DOHH2 (cell line): ENCODE measurements around the gene PIP5K1C.

Experiments
- EZH2phosphoT487 ChIP-seq: fragments of 200-600 bp; sonication (generic); IDR thresholded peaks from 2 replicates; pipeline ENCODE4 v1.6.1; 2017; ENCODE audit warnings: borderline replicate concordance, mild to moderate bottlenecking, antibody characterized with exemption, low read length, moderate library complexity, mixed read lengths
- TF ChIP-seq, protein P1 (sequence below): fragments of 200-600 bp; sonication (generic); IDR thresholded peaks from one replicate; pipeline ENCODE4 v1.5.1; 2014; ENCODE audit warnings: antibody characterized with exemption, mild to moderate bottlenecking, low read depth, low read length; ENCODE audit not compliant: poor library complexity, severe bottlenecking

DNA sequence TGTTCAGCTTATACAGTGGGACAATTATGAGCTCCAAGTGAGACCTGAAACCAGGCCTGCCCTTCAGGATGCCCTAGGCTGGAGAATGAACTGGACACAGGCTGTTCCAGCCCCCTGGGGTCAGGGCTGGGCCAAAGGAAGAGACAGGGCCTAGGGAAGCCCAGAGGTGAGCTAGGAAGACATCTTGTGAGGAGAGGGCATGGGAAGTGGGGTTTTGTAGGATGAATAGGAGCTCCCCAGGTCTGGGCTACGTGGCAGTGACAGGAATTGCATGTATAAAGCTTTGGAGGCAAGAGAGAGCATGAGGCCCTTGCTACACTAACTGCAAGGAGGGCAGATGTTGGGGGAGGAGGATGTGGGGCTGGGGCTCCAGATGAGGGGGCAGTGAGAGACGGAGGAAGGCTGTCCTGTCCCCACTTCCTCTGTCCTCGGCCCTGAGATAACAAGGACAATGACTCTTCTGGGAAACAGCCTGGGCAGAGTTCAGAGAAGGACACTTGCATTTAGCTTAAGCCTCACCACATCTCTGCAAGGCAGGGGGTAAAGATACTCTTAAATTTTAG, 92.1 kb downstream of the PIP5K1C start:
- TF ChIP-seq, protein P1, sequence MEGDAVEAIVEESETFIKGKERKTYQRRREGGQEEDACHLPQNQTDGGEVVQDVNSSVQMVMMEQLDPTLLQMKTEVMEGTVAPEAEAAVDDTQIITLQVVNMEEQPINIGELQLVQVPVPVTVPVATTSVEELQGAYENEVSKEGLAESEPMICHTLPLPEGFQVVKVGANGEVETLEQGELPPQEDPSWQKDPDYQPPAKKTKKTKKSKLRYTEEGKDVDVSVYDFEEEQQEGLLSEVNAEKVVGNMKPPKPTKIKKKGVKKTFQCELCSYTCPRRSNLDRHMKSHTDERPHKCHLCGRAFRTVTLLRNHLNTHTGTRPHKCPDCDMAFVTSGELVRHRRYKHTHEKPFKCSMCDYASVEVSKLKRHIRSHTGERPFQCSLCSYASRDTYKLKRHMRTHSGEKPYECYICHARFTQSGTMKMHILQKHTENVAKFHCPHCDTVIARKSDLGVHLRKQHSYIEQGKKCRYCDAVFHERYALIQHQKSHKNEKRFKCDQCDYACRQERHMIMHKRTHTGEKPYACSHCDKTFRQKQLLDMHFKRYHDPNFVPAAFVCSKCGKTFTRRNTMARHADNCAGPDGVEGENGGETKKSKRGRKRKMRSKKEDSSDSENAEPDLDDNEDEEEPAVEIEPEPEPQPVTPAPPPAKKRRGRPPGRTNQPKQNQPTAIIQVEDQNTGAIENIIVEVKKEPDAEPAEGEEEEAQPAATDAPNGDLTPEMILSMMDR: no peak
- no peak for TF ChIP-seq EZH2phosphoT487
